RWPE1 (cell line): Measurements from ENCODE around the gene OCLN.
"Not testable (repeated sequence)": the region's sequence is repeated elsewhere in the genome, so short reads cannot be mapped to it uniquely, and the experiment has no call there.

Experiments used
- CTCF ChIA-PET: fragments of 350-600 bp; sonication (Branson Sonifier 250); formaldehyde crosslinking; extraction: SDS; loops from one replicate; lab custom pipeline; 2021; lab: Yijun Ruan, JAX
- POLR2A ChIA-PET: fragments of 400-600 bp; formaldehyde crosslinking; extraction: SDS; loops from one replicate; lab custom pipeline; 2020; ENCODE audit warnings: antibody characterized with exemption; ENCODE audit not compliant: low non-redundant PET; lab: Yijun Ruan, JAX
- DNase-seq: peaks from one replicate; pipeline ENCODE4 v3.0.0; 2012; ENCODE audit warnings: low spot score
- H3K27ac ChIP-seq: fragments of 450-650 bp; 2 replicates; pipeline ENCODE4 v1.5.1; 2017
- TF ChIP-seq, protein P1 (sequence below): fragments of 450-650 bp; conservative IDR thresholded peaks from 2 replicates; pipeline ENCODE4 v1.5.1; 2017; ENCODE audit warnings: low read depth, mild to moderate bottlenecking

The OCLN gene

DNA sequence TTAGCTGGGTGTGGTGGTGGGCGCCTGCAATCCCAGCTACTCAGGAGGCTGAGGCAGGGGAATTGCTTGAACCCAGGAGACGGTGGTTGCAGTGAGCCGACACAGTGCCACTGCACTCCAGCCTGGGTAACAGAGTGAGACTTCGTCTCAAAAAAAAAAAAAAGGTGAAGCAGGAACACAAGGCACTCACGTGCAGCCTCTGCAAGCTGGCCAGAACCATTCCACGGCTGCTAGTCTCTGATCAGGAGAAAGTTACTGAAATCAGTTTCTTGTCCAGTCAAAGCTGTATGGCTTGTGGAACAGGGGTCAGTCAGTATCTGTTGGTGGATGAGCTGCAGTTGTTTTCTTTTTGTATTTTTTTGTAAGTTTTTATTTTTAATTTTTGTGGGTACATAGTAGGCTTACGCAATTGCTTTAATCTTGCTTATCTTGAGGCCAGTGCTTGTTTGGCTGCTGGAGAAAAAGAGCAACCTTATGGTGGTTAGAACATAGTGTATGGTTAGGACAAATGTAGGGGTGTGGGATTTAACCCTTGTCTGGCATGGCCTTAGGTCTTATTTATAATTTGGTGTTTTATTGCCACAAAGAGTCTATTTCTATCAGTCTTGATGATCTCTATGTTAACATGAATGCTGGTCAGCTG, 34.7 kb downstream of the OCLN start:
- no peak for DNase-seq
- ChIA-PET CTCF (interaction anchor here (0.6 to 1.0 kb wide), 3 partner anchors 34 to 434 kb away, joined by 3 read pairs; partner anchors contain the start of gene OCLN), POLR2A (no interaction called here)
- TF ChIP-seq, protein P1, sequence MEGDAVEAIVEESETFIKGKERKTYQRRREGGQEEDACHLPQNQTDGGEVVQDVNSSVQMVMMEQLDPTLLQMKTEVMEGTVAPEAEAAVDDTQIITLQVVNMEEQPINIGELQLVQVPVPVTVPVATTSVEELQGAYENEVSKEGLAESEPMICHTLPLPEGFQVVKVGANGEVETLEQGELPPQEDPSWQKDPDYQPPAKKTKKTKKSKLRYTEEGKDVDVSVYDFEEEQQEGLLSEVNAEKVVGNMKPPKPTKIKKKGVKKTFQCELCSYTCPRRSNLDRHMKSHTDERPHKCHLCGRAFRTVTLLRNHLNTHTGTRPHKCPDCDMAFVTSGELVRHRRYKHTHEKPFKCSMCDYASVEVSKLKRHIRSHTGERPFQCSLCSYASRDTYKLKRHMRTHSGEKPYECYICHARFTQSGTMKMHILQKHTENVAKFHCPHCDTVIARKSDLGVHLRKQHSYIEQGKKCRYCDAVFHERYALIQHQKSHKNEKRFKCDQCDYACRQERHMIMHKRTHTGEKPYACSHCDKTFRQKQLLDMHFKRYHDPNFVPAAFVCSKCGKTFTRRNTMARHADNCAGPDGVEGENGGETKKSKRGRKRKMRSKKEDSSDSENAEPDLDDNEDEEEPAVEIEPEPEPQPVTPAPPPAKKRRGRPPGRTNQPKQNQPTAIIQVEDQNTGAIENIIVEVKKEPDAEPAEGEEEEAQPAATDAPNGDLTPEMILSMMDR, result no peak
- H3K27ac ChIP-seq, result no peak overlapping the region

GRCh38 chr5:69528035-69528434, 35.4 kb downstream of the OCLN start:
- ChIA-PET POLR2A (no interaction called here), CTCF (interaction anchor here (1.0 kb wide), 1 partner anchor 35 kb away, joined by 3 read pairs; the partner anchor contains the start of gene OCLN)
- no peak overlapping the region for H3K27ac ChIP-seq
- peak; percentile 61 for DNase-seq
- TF ChIP-seq, protein P1, result no peak

GRCh38 chr5:69528609-69529008, 36.0 kb downstream of the OCLN start:
- TF ChIP-seq, protein P1, result no peak
- H3K27ac ChIP-seq, result no peak overlapping the region
- ChIA-PET POLR2A (no interaction called here), CTCF (interaction anchor here (1.0 kb wide), 1 partner anchor 36 kb away, joined by 3 read pairs; the partner anchor contains the start of gene OCLN)
- DNase-seq, result no peak

- TF ChIP-seq, protein P1, result no peak
- ChIA-PET POLR2A (no interaction called here), CTCF (interaction anchor here (0.6 to 0.8 kb wide), 2 partner anchors 100 to 264 kb away, joined by 3 read pairs; no protein-coding TSS in a partner anchor)
- DNase-seq, result no peak
- H3K27ac ChIP-seq, result no peak overlapping the region
Measured at GRCh38 chr5:69530561-69531405, 38.2 kb downstream of the OCLN start.

GRCh38 chr5:69531406-69531801, 38.8 kb downstream of the OCLN start:
- no peak for DNase-seq
- TF ChIP-seq, protein P1, result no peak
- ChIA-PET CTCF (interaction anchor here (0.6 kb wide), 1 partner anchor 100 kb away, joined by 3 read pairs; no protein-coding TSS in a partner anchor), POLR2A (no interaction called here)
- H3K27ac ChIP-seq, result no peak overlapping the region

GRCh38 chr5:69537911-69538310, 45.3 kb downstream of the OCLN start:
- POLR2A ChIA-PET, DNase-seq, CTCF ChIA-PET, H3K27ac ChIP-seq: not testable (repeated sequence)

DNA sequence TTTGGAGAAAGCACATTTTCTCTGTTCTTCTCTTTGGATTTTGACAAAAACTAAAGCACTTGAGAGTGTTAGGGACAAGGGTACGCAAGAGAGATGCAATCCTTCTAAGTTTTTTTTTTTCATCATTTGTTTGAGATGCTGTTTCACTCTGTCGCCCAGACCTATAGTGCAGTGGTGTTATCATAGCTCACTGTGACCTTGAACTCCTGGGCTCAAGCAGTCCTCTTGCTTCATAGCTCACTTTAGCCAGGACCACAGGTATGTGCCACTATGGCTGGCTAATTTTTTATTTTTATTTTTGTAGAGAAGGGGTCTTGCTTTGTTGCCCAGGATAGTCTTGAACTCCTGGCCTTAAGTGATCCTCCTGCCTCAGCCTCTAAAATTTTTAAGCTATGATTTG, 46.1 kb downstream of the OCLN start:
- DNase-seq, H3K27ac ChIP-seq, POLR2A ChIA-PET, CTCF ChIA-PET: not testable (repeated sequence)

GRCh38 chr5:69541347-69541746, 48.8 kb downstream of the OCLN start:
- CTCF ChIA-PET, H3K27ac ChIP-seq, DNase-seq, POLR2A ChIA-PET: not testable (repeated sequence)

GRCh38 chr5:69542838-69543618, 50.4 kb downstream of the OCLN start:
- CTCF ChIA-PET, DNase-seq, POLR2A ChIA-PET, H3K27ac ChIP-seq: not testable (repeated sequence)

DNA sequence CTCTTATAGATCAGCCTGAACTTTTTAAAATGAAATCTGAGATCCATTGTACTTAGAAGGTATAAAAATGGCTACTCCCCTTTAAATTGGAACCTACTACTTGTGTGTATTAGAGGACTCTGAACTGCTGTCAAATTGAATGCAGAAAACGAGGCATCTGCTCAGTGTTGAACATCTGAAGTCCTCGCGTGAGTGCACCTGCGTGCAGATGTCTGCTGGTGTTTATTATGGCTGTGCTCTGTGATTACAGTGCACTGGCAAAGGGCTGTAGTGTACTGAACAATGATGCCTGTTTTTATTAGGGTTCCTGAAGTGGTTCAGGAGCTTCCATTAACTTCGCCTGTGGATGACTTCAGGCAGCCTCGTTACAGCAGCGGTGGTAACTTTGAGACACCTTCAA, 52.0 kb downstream of the OCLN start:
- DNase-seq, CTCF ChIA-PET, H3K27ac ChIP-seq, POLR2A ChIA-PET: not testable (repeated sequence)
